ENCODE results near the gene GJB5.

GJB5 gene

GRCh38 chr1:34777519-34778321 lies 22.9 kb downstream of the GJB5 start:
- Histone ChIP-seq H3K4me1 (ENCODE audit: control insufficient read depth in 1 of 2, insufficient read depth in 1 of 2, low read depth in 1 of 2, low read length in 1 of 2) (no peaks in the 10 kb centered on the region), H3K9me3 (no peaks in the 10 kb centered on the region), H3K27me3 (peaks cover 64% of the 10 kb centered on the region), H3K27ac (no peak overlapping the region), H3K36me3 (no peaks in the 10 kb centered on the region), H3K4me3 (ENCODE audit: low read depth in 1 of 2, low read length in 1 of 2) (no peak overlapping the region)
- TF ChIP-seq, protein P1, sequence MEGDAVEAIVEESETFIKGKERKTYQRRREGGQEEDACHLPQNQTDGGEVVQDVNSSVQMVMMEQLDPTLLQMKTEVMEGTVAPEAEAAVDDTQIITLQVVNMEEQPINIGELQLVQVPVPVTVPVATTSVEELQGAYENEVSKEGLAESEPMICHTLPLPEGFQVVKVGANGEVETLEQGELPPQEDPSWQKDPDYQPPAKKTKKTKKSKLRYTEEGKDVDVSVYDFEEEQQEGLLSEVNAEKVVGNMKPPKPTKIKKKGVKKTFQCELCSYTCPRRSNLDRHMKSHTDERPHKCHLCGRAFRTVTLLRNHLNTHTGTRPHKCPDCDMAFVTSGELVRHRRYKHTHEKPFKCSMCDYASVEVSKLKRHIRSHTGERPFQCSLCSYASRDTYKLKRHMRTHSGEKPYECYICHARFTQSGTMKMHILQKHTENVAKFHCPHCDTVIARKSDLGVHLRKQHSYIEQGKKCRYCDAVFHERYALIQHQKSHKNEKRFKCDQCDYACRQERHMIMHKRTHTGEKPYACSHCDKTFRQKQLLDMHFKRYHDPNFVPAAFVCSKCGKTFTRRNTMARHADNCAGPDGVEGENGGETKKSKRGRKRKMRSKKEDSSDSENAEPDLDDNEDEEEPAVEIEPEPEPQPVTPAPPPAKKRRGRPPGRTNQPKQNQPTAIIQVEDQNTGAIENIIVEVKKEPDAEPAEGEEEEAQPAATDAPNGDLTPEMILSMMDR (IDR thresholded peaks at IDR 0.05), result no peak

- Histone ChIP-seq H3K4me3 (ENCODE audit: low read depth in 1 of 2, low read length in 1 of 2) (no peak overlapping the region), H3K27me3 (peaks cover 69% of the 10 kb centered on the region), H3K9me3 (no peaks in the 10 kb centered on the region), H3K36me3 (no peaks in the 10 kb centered on the region), H3K4me1 (ENCODE audit: control insufficient read depth in 1 of 2, insufficient read depth in 1 of 2, low read depth in 1 of 2, low read length in 1 of 2) (no peaks in the 10 kb centered on the region), H3K27ac (no peak overlapping the region)
- TF ChIP-seq, protein P1 (IDR thresholded peaks at IDR 0.05), result no peak
Measured at GRCh38 chr1:34778381-34778780, 23.5 kb downstream of the GJB5 start.

DNA sequence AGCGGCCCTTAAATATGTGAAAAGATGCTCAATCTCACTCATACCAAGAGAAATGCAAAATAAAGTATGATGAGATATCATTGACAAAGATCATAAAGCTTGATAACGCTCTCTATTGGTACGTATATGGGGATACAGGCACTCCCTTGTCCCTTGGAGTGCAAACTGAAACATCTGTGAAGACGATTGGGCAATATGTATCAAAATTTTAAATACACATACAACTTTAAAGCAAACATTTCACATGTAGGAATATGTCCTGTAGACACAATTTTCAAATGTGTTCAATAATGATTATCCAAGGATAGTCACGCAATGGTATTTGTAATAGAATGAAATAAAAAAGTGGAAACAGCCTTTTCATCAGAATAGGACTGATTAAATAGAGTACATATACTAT lies 24.2 kb downstream of the GJB5 start:
- Histone ChIP-seq H3K4me3 (ENCODE audit: low read depth in 1 of 2, low read length in 1 of 2) (no peak overlapping the region), H3K9me3 (no peaks in the 10 kb centered on the region), H3K36me3 (no peaks in the 10 kb centered on the region), H3K27ac (no peak overlapping the region), H3K4me1 (ENCODE audit: control insufficient read depth in 1 of 2, insufficient read depth in 1 of 2, low read depth in 1 of 2, low read length in 1 of 2) (no peaks in the 10 kb centered on the region), H3K27me3 (peaks cover 75% of the 10 kb centered on the region)
- TF ChIP-seq, protein P1 (IDR thresholded peaks at IDR 0.05), result no peak

GRCh38 chr1:34779526-34779925 lies 24.7 kb downstream of the GJB5 start:
- Histone ChIP-seq H3K36me3 (no peaks in the 10 kb centered on the region), H3K9me3 (no peaks in the 10 kb centered on the region), H3K4me1 (ENCODE audit: control insufficient read depth in 1 of 2, insufficient read depth in 1 of 2, low read depth in 1 of 2, low read length in 1 of 2) (no peaks in the 10 kb centered on the region), H3K27ac (no peak overlapping the region), H3K4me3 (ENCODE audit: low read depth in 1 of 2, low read length in 1 of 2) (no peak overlapping the region), H3K27me3 (peaks cover 81% of the 10 kb centered on the region)
- TF ChIP-seq, protein P1 (IDR thresholded peaks at IDR 0.05), result no peak

DNA sequence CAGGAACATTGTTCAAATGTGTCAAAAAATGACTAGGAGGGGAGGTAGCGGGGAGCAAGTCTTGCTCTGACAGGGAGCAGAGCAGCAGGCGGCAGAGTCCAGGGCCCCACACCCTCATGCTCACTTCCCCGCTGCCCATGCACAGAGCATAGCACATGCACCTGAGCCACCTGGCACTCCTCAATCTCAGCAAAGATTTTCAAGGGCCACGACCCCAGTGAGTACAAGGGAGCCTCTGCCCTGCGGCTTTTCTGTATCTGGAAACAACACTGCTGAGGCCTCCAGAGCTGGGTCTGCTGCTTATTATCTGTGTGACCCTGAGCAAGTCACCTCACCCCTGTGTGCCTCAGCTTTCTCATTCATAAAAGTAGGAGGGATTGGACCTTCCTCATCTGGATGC lies 25.1 kb downstream of the GJB5 start:
- Histone ChIP-seq H3K4me1 (ENCODE audit: control insufficient read depth in 1 of 2, insufficient read depth in 1 of 2, low read depth in 1 of 2, low read length in 1 of 2) (no peaks in the 10 kb centered on the region), H3K36me3 (no peaks in the 10 kb centered on the region), H3K9me3 (no peaks in the 10 kb centered on the region), H3K27ac (no peak overlapping the region), H3K4me3 (ENCODE audit: low read depth in 1 of 2, low read length in 1 of 2) (no peak overlapping the region), H3K27me3 (peaks cover 84% of the 10 kb centered on the region)
- TF ChIP-seq, protein P1 (IDR thresholded peaks at IDR 0.05), result no peak
